Panc1 (cell line): ENCODE results near the gene SLC16A8. TPM values are rescaled to one million over a fixed set of nuclear protein-coding genes. Genes with fewer than 3 reads are reported as not detected.

Source experiments
- ATAC-seq: fragments of 200-7000 bp; cut with Tn5 transposase; 2 replicates; pipeline ENCODE4 v1.9.1; 2020; ENCODE audit warnings: mild to moderate bottlenecking, moderate library complexity
- BruUV-seq: library from RNA; stranded (reverse); fragments of 400-500 nt; replicated peaks from 2 replicates; lab custom pipeline; 2021; lab: Mats Ljungman, UMichigan
- CTCF ChIA-PET: fragments of 300-600 bp; sonication (Branson Sonifier 250); formaldehyde crosslinking; loops from one replicate; lab custom pipeline; 2022; ENCODE audit warnings: antibody characterized with exemption; lab: Charles Lee
- POLR2A ChIA-PET: fragments of 300-600 bp; sonication (Branson Sonifier 250); formaldehyde crosslinking; loops from one replicate; lab custom pipeline; 2022; ENCODE audit warnings: antibody characterized with exemption; lab: Charles Lee
- DNase-seq: peaks from one replicate; pipeline ENCODE4 v3.0.0-alpha.2; 2010; ENCODE audit warnings: low read depth, low spot score
- H3K27ac ChIP-seq: 2 replicates; pipeline ENCODE4 v1.5.1; 2011; ENCODE audit warnings: mild to moderate bottlenecking, low read length, inconsistent platforms
- H3K27me3 ChIP-seq: fragments of 200-500 bp; sonication (Bioruptor generic); 2 replicates; pipeline ENCODE4 v1.6.0; 2014; ENCODE audit warnings: low read length, inconsistent platforms; ENCODE audit not compliant: control insufficient read depth, insufficient read depth
- H3K36me3 ChIP-seq: fragments of 200-500 bp; sonication (Bioruptor generic); 2 replicates; pipeline ENCODE4 v1.5.1; 2014; ENCODE audit warnings: inconsistent platforms, mild to moderate bottlenecking, low read length, moderate library complexity; ENCODE audit not compliant: control insufficient read depth, insufficient read depth
- H3K4me1 ChIP-seq: 2 replicates; pipeline ENCODE4 v1.5.1; 2011; ENCODE audit warnings: inconsistent platforms, mild to moderate bottlenecking, low read length, moderate library complexity; ENCODE audit not compliant: control insufficient read depth, insufficient read depth
- H3K4me3 ChIP-seq, 2 experiments: 2 replicates each; pipeline ENCODE4 v1.5.1; 2011 to 2012; ENCODE audit warnings: low read depth in 2 of 2, low read length in 2 of 2, mild to moderate bottlenecking in 2 of 2, inconsistent platforms in 1 of 2, moderate library complexity in 1 of 2
- H3K9me3 ChIP-seq: fragments of 200-500 bp; sonication (Bioruptor generic); 2 replicates; pipeline ENCODE4 v1.5.1; 2014; ENCODE audit warnings: low read depth, mild to moderate bottlenecking, inconsistent platforms, low read length, moderate library complexity; ENCODE audit not compliant: control insufficient read depth, insufficient read depth
- CTCF ChIP-seq: fragments of 450-650 bp; IDR thresholded peaks from 2 replicates; pipeline ENCODE4 v1.5.1; 2017; ENCODE audit warnings: mild to moderate bottlenecking
- POLR2AphosphoS5 ChIP-seq: IDR thresholded peaks from 2 replicates; pipeline ENCODE4 v1.6.1; 2012; ENCODE audit warnings: mild to moderate bottlenecking, low read depth, low read length, moderate library complexity
- REST ChIP-seq, 2 experiments: IDR thresholded peaks; 2 replicates each; pipeline ENCODE4 v1.6.1; 2011 to 2012; ENCODE audit warnings: low read depth in 2 of 2, control low read depth in 1 of 2, low read length in 1 of 2, mild to moderate bottlenecking in 1 of 2, moderate library complexity in 1 of 2; ENCODE audit not compliant: insufficient read depth in 1 of 2
- SIN3A ChIP-seq: IDR thresholded peaks from 2 replicates; pipeline ENCODE4 v1.6.1; 2012; ENCODE audit warnings: low read depth, mild to moderate bottlenecking, low read length, moderate library complexity, borderline replicate concordance; ENCODE audit not compliant: insufficient read depth
- TCF7L2 ChIP-seq: IDR thresholded peaks from 2 replicates; pipeline ENCODE4 v1.6.1; 2011; ENCODE audit warnings: mild to moderate bottlenecking, low read depth, low read length, inconsistent platforms
- in situ Hi-C: cut with HindIII; loops from 2 replicates; pipeline ENCODE4 v1.10.0; 2016; ENCODE audit warnings: low sequenced_read_pairs, low pct_unique_long_range_greater_than_20kb
- intact Hi-C: fragments of 100-400 bp; cut with micrococcal nuclease; formaldehyde crosslinking; loops from one replicate; pipeline ENCODE4 v1.10.0; 2022; ENCODE audit not compliant: unreplicated experiment
- total RNA-seq: library from RNA; stranded (reverse); gene quantifications from one replicate; pipeline ENCODE4 v1.2.1, GENCODE V29; 2021; ENCODE audit not compliant: unreplicated experiment

SLC16A8 gene
- total RNA-seq, 1 experiment from 2014 or later = not detected

- BruUV-seq = no TSS peak
- POLR2A ChIA-PET = interaction anchor here (0.6 to 0.7 kb wide), 2 partner anchors 100 to 1692 kb away, joined by 3 to 7 read pairs; no protein-coding TSS in a partner anchor
- intact Hi-C loops (no loop called here), in situ Hi-C loops (no loop called here)
- DNase-seq (peak; percentile 10), ATAC-seq (peak; percentile 92)
- Histone ChIP-seq H3K27ac (peak overlapping the region; percentile 71; the same call in 1 of the 2 replicates), H3K4me3 (no peak overlapping the region), H3K27me3 (no peaks in the 10 kb centered on the region), H3K4me1 (peaks cover 13% of the 10 kb centered on the region), H3K36me3 (no peaks in the 10 kb centered on the region), H3K9me3 (no peaks in the 10 kb centered on the region)
- CTCF ChIA-PET = interaction anchor here (0.6 kb wide), 1 partner anchor 46 kb away, joined by 4 read pairs; no protein-coding TSS in a partner anchor
- no peak for TF ChIP-seq SIN3A
- TF ChIP-seq POLR2AphosphoS5 = 0 out of 2 replicates have a peak, but pooled peaks have one; percentile 22
These were observed 49.6 kb downstream of the SLC16A8 start for GRCh38 chr22:38034278-38034882.

GRCh38 chr22:38033522-38034277 lies 50.3 kb downstream of the SLC16A8 start:
- Histone ChIP-seq H3K27me3 (no peaks in the 10 kb centered on the region), H3K9me3 (no peaks in the 10 kb centered on the region), H3K4me1 (peaks cover 13% of the 10 kb centered on the region), H3K36me3 (no peaks in the 10 kb centered on the region), H3K27ac (peak overlapping the region; percentile 71; the same call in 1 of the 2 replicates), H3K4me3 (no peak overlapping the region)
- in situ Hi-C loops (no loop called here), intact Hi-C loops (no loop called here)
- DNase-seq (no peak), ATAC-seq (no peak)
- ChIA-PET POLR2A (interaction anchor here (0.6 to 0.7 kb wide), 2 partner anchors 99 to 375 kb away, joined by 3 read pairs; no protein-coding TSS in a partner anchor), CTCF (interaction anchor here (0.6 kb wide), 1 partner anchor 46 kb away, joined by 4 read pairs; no protein-coding TSS in a partner anchor)
- no peak for TF ChIP-seq CTCF
- TF ChIP-seq SIN3A = no peak
- no peak for TF ChIP-seq TCF7L2
- TF ChIP-seq REST (IDR thresholded peaks at IDR 0.05; ENCODE audit: insufficient read depth in 1 of 2, low read depth in 2 of 2, low read length in 1 of 2) = no peak
- no peak for TF ChIP-seq POLR2AphosphoS5
- no TSS peak for BruUV-seq
